ENCODE results near the gene DIAPH2. TPM values are rescaled to one million over a fixed set of nuclear protein-coding genes. Genes with fewer than 3 reads are reported as not detected.

DIAPH2 gene
- total and polyA plus RNA-seq, 9 of the 15 experiments (the other 6 are each of a cell fraction or from before 2014, with no cell fraction given) = 0.01 to 0.18 (median 0.07) TPM; not detected in 1

DNA sequence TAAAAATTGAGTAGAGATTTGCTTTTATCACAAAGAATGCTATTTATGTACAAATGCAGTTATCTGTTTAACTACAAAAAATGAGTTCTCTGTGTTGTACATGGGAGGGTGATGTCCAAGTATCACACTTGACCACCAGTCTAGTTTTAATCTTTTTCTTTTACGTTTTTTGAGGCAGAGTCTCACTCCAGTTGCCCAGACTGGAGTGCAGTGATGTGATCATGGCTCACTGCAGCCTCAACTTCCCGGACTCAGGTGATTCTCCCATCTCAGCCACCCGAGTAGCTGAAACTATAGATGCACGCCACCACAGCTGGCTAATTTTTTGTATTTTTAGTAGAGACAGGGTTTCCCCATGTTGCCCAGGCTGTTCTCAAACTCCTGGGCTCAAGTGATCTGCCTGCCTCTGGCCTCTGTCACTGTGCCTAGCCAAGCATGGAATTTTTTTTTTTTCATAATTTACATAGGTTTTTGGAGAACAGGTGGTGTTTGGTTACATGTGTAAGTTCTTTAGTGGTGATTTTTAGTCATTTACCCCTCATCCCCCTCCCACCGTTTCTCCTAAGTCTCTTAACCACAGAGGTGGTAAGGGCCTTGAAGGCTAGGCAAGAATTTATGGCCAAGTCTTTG, 151.1 kb downstream of the DIAPH2 start (continued):
- TF ChIP-seq, protein P1, sequence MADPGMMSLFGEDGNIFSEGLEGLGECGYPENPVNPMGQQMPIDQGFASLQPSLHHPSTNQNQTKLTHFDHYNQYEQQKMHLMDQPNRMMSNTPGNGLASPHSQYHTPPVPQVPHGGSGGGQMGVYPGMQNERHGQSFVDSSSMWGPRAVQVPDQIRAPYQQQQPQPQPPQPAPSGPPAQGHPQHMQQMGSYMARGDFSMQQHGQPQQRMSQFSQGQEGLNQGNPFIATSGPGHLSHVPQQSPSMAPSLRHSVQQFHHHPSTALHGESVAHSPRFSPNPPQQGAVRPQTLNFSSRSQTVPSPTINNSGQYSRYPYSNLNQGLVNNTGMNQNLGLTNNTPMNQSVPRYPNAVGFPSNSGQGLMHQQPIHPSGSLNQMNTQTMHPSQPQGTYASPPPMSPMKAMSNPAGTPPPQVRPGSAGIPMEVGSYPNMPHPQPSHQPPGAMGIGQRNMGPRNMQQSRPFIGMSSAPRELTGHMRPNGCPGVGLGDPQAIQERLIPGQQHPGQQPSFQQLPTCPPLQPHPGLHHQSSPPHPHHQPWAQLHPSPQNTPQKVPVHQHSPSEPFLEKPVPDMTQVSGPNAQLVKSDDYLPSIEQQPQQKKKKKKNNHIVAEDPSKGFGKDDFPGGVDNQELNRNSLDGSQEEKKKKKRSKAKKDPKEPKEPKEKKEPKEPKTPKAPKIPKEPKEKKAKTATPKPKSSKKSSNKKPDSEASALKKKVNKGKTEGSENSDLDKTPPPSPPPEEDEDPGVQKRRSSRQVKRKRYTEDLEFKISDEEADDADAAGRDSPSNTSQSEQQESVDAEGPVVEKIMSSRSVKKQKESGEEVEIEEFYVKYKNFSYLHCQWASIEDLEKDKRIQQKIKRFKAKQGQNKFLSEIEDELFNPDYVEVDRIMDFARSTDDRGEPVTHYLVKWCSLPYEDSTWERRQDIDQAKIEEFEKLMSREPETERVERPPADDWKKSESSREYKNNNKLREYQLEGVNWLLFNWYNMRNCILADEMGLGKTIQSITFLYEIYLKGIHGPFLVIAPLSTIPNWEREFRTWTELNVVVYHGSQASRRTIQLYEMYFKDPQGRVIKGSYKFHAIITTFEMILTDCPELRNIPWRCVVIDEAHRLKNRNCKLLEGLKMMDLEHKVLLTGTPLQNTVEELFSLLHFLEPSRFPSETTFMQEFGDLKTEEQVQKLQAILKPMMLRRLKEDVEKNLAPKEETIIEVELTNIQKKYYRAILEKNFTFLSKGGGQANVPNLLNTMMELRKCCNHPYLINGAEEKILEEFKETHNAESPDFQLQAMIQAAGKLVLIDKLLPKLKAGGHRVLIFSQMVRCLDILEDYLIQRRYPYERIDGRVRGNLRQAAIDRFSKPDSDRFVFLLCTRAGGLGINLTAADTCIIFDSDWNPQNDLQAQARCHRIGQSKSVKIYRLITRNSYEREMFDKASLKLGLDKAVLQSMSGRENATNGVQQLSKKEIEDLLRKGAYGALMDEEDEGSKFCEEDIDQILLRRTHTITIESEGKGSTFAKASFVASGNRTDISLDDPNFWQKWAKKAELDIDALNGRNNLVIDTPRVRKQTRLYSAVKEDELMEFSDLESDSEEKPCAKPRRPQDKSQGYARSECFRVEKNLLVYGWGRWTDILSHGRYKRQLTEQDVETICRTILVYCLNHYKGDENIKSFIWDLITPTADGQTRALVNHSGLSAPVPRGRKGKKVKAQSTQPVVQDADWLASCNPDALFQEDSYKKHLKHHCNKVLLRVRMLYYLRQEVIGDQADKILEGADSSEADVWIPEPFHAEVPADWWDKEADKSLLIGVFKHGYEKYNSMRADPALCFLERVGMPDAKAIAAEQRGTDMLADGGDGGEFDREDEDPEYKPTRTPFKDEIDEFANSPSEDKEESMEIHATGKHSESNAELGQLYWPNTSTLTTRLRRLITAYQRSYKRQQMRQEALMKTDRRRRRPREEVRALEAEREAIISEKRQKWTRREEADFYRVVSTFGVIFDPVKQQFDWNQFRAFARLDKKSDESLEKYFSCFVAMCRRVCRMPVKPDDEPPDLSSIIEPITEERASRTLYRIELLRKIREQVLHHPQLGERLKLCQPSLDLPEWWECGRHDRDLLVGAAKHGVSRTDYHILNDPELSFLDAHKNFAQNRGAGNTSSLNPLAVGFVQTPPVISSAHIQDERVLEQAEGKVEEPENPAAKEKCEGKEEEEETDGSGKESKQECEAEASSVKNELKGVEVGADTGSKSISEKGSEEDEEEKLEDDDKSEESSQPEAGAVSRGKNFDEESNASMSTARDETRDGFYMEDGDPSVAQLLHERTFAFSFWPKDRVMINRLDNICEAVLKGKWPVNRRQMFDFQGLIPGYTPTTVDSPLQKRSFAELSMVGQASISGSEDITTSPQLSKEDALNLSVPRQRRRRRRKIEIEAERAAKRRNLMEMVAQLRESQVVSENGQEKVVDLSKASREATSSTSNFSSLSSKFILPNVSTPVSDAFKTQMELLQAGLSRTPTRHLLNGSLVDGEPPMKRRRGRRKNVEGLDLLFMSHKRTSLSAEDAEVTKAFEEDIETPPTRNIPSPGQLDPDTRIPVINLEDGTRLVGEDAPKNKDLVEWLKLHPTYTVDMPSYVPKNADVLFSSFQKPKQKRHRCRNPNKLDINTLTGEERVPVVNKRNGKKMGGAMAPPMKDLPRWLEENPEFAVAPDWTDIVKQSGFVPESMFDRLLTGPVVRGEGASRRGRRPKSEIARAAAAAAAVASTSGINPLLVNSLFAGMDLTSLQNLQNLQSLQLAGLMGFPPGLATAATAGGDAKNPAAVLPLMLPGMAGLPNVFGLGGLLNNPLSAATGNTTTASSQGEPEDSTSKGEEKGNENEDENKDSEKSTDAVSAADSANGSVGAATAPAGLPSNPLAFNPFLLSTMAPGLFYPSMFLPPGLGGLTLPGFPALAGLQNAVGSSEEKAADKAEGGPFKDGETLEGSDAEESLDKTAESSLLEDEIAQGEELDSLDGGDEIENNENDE (IDR thresholded peaks at IDR 0.05; ENCODE audit: low read depth, low read length) = no peak
- TF ChIP-seq ZFPM2 (CRISPR knock-in tag; IDR thresholded peaks at IDR 0.05) = no peak
- no peak for TF ChIP-seq MTA1 (IDR thresholded peaks at IDR 0.05; ENCODE audit: borderline replicate concordance)
